Measurements from ENCODE around the gene SYT5. TPM values are rescaled to one million over a fixed set of nuclear protein-coding genes. Genes with fewer than 3 reads are reported as not detected.

Gene SYT5
- total RNA-seq, 6 experiments from 2014 or later: 0.06 to 1.7 TPM; not detected in 4

DNA sequence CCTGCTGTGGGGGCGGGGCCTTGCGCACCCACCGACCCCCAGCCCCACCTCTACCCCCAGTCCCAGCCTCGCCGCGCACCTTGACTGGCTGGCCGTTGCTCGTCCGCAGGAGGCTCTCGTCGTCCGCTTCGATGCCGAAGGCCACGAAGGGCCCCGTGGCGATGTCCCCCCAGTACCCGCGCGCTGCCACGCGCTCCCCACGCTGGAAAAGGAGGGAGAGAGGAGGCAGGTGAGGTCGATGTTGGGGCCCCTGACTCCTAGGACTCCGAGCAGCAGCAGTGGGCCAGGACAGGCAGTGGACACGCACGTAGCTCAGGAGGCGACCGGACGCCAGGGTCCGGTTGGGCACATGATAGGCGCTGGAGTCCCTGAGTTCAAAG, 19.1 kb downstream of the SYT5 start:
- WGBS (ENCODE audit: insufficient coverage, low coverage, low lambda C conversion rate, missing lambda C conversion rate): 22% methylated on average over 7 of the region's 32 CpGs
- Histone ChIP-seq H3K27me3 (peaks cover 0 to 26% of the 10 kb centered on the region in 2 donors), H3K4me1 (no peaks in the 10 kb centered on the region), H3K4me3 (no peak overlapping the region), H3K27ac (no peak overlapping the region), H3K36me3 (no peaks in the 10 kb centered on the region), H3K9me3 (no peaks in the 10 kb centered on the region)
- TF ChIP-seq, protein P1, sequence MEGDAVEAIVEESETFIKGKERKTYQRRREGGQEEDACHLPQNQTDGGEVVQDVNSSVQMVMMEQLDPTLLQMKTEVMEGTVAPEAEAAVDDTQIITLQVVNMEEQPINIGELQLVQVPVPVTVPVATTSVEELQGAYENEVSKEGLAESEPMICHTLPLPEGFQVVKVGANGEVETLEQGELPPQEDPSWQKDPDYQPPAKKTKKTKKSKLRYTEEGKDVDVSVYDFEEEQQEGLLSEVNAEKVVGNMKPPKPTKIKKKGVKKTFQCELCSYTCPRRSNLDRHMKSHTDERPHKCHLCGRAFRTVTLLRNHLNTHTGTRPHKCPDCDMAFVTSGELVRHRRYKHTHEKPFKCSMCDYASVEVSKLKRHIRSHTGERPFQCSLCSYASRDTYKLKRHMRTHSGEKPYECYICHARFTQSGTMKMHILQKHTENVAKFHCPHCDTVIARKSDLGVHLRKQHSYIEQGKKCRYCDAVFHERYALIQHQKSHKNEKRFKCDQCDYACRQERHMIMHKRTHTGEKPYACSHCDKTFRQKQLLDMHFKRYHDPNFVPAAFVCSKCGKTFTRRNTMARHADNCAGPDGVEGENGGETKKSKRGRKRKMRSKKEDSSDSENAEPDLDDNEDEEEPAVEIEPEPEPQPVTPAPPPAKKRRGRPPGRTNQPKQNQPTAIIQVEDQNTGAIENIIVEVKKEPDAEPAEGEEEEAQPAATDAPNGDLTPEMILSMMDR (IDR thresholded peaks at IDR 0.05): no peak
- TF ChIP-seq POLR2A (IDR thresholded peaks at IDR 0.05): no peak
- ATAC-seq (no peak), DNase-seq (no peak)
- intact Hi-C loops (cut with DNase I): no loop called here

DNA sequence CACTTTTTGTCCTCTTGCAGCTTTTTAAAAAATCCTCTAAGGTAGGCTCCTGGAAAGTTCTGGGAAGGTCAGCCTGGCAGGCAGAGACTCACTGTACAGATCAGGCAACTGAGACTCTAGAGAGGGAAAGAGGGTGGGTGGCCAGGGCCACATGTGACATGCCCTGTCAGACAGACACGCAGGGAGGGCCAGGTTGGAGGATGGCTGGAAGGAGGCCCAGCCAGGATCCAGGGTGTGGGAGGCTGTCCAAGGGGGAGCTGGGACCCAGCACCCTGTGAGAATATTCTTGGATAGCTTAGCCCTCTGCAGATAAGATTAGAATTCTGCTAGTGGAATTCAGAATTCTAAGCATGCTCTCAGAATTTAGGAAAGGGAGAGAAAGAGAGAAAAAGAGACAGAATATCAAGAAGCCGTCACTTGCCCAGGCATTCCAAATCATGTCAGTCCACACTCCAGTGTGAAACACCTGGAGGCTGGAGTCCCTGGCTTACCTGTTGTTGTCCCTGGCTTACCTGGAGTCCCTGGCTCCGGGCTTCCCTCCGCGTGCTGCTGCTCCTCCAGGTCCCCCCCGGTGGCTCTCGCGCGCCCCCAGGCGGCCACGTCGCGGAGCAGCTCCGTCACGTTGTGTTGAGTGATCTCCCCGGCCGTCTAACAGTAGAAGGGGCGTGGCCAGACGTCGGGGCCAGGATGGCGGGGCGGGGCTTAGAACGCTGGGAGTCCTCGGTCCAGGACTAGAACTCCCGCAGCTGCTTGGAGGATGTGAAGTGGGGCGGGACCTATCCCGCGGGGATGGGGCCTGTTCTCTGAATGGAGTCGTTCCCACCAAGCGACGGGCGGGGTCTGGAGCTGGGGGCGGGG, 19.7 kb downstream of the SYT5 start:
- 6% methylated on average over 4 of the region's 33 CpGs for WGBS (ENCODE audit: insufficient coverage, low coverage, low lambda C conversion rate, missing lambda C conversion rate)
- Histone ChIP-seq H3K27me3 (peaks cover 0 to 26% of the 10 kb centered on the region in 2 donors), H3K27ac (no peak overlapping the region), H3K9me3 (no peaks in the 10 kb centered on the region), H3K36me3 (no peaks in the 10 kb centered on the region), H3K4me1 (no peaks in the 10 kb centered on the region), H3K4me3 (no peak overlapping the region)
- intact Hi-C loops (cut with DNase I): no loop called here
- TF ChIP-seq POLR2A (IDR thresholded peaks at IDR 0.05): no peak
- TF ChIP-seq, protein P1 (IDR thresholded peaks at IDR 0.05): peak; percentile 80 to 90 (median 83)
- peak; percentile 76 to 84 (median 83) for DNase-seq
- ATAC-seq: peak; percentile 87 to 97 (median 95)

DNA sequence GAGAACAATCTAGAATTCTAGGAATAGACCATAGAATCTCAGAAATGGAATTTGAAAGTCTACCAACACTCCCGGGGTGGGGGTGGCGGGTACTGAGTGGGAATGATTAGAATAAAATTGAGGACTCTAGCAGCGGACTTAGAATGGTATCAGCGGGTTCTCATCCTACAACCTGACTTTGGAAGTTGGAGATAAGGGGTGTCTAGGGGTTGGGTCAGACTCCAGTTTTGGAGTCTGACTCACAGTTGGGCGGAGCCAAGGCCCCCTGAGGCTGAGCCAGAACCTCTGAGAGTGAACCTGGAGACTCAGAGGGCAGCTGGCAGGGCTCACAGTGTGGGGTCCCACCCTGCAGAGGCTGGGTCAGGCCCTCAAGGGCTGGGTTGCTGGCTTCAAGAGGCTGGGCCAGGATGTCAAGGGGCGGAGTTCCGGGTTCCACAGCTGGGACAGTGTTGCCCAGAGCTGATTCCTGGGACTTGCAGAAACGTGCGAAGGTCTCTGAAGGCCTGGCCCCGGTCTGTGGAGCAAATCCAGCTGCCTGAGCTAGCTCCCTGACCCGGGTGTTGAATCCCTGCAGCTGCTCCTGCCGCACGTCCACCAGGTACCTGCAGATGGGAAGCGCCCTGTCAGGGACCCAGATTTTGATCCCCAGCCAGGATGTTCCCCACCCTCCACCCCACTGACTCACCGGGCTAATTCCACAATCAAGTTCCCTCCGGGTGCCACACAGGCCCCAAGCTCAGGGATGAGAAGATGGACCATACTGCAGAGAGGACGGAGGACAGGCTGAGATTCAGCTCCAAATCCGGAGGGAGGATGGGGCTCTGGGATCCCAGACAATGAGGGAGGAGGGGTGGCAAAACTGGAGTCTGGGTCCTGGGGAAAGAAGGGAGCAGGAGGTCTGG, 21.0 kb downstream of the SYT5 start:
- no peaks in the 10 kb centered on the region for H3K4me1 ChIP-seq
- no peak overlapping the region for H3K27ac ChIP-seq
- TF ChIP-seq, protein P1 (IDR thresholded peaks at IDR 0.05): no peak
- TF ChIP-seq POLR2A (IDR thresholded peaks at IDR 0.05): no peak
- peaks cover 0 to 26% of the 10 kb centered on the region in 2 donors for H3K27me3 ChIP-seq
- no peak overlapping the region for H3K4me3 ChIP-seq
- intact Hi-C loops (cut with DNase I): no loop called here
- H3K36me3 ChIP-seq: no peaks in the 10 kb centered on the region
- WGBS (ENCODE audit: insufficient coverage, low coverage, low lambda C conversion rate, missing lambda C conversion rate): 73% methylated on average over 5 of the region's 18 CpGs
- no peak for DNase-seq
- ATAC-seq: no peak
- H3K9me3 ChIP-seq: no peaks in the 10 kb centered on the region

DNA sequence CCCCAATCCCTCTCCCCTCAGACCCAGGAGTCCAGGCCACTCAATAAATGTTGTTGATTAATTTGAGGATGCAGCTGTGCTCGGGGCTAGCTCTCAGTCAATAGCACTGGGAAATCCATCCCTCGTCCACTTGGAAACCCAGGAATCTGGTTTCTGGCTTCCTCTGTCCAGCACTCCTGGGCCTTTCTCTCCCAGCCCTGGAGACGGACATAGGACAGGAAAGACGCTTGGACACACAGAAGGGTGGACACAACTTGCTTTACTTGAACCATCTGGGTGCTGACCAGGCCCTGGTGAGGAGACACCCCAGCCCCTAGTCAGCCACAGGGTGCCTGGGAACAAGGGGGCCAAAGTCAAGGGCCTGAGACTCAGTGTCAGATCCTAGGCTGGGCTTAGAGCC, 21.7 kb downstream of the SYT5 start:
- intact Hi-C loops (cut with DNase I): no loop called here
- no peak overlapping the region for H3K27ac ChIP-seq
- TF ChIP-seq, protein P1 (IDR thresholded peaks at IDR 0.05): no peak
- TF ChIP-seq POLR2A (IDR thresholded peaks at IDR 0.05): no peak
- 49% methylated on average over 3 of the region's 4 CpGs for WGBS (ENCODE audit: insufficient coverage, low coverage, low lambda C conversion rate, missing lambda C conversion rate)
- ATAC-seq: no peak
- no peaks in the 10 kb centered on the region for H3K4me1 ChIP-seq
- H3K36me3 ChIP-seq: no peaks in the 10 kb centered on the region
- H3K4me3 ChIP-seq: no peak overlapping the region
- DNase-seq: no peak
- peaks cover 0 to 26% of the 10 kb centered on the region in 2 donors for H3K27me3 ChIP-seq
- no peaks in the 10 kb centered on the region for H3K9me3 ChIP-seq
